ENCODE measurements around the gene DIP2C. TPM values are rescaled to one million over a fixed set of nuclear protein-coding genes. Genes with fewer than 3 reads are reported as not detected.
A peak's percentile ranks its signal among the peaks of the same experiment; 100 is the strongest.

DIP2C gene
- total RNA-seq, 4 donors from 2014 or later: 8.4 to 22.7 (median 16.8) TPM

- Histone ChIP-seq H3K27me3 (no peaks in the 10 kb centered on the region), H3K9me3 (no peaks in the 10 kb centered on the region), H3K4me3 (no peak overlapping the region), H3K36me3 (peaks cover 0 to 18% (median 0%) of the 10 kb centered on the region in 3 donors), H3K27ac (no peak overlapping the region), H3K4me1 (no peaks in the 10 kb centered on the region)
- no peak for DNase-seq
- TF ChIP-seq CTCF (IDR thresholded peaks at IDR 0.05) (no peak), POLR2A (IDR thresholded peaks at IDR 0.05) (no peak)
Measured at GRCh38 chr10:469947-470338, 219.5 kb downstream of the DIP2C start.

- Histone ChIP-seq H3K4me3 (no peak overlapping the region), H3K27ac (no peak overlapping the region), H3K4me1 (no peaks in the 10 kb centered on the region), H3K36me3 (no peaks in the 10 kb centered on the region), H3K9me3 (no peaks in the 10 kb centered on the region), H3K27me3 (no peaks in the 10 kb centered on the region)
- no peak for DNase-seq
- TF ChIP-seq POLR2A (IDR thresholded peaks at IDR 0.05) (no peak), CTCF (IDR thresholded peaks at IDR 0.05) (no peak)
Measured at GRCh38 chr10:459743-460142, 229.7 kb downstream of the DIP2C start.

GRCh38 chr10:458421-458851, 231.0 kb downstream of the DIP2C start:
- no peaks in the 10 kb centered on the region for H3K9me3 ChIP-seq
- peak overlapping the region in 1 of 4 donors; percentile 40 for H3K27ac ChIP-seq
- no peaks in the 10 kb centered on the region for H3K27me3 ChIP-seq
- H3K36me3 ChIP-seq: no peaks in the 10 kb centered on the region
- H3K4me1 ChIP-seq: no peaks in the 10 kb centered on the region
- no peak overlapping the region for H3K4me3 ChIP-seq
- TF ChIP-seq CTCF (IDR thresholded peaks at IDR 0.05) (no peak), POLR2A (IDR thresholded peaks at IDR 0.05) (no peak)
- no peak for DNase-seq

GRCh38 chr10:456486-456885, 233.0 kb downstream of the DIP2C start:
- Histone ChIP-seq H3K4me1 (peaks cover 0 to 5% (median 0%) of the 10 kb centered on the region in 4 donors), H3K36me3 (no peaks in the 10 kb centered on the region), H3K27me3 (no peaks in the 10 kb centered on the region), H3K27ac (peak overlapping the region in 1 of 4 donors; percentile 43), H3K9me3 (no peaks in the 10 kb centered on the region), H3K4me3 (no peak overlapping the region)
- no peak for DNase-seq
- TF ChIP-seq POLR2A (IDR thresholded peaks at IDR 0.05): no peak
- no peak for TF ChIP-seq CTCF (IDR thresholded peaks at IDR 0.05)

GRCh38 chr10:454860-455259, 234.6 kb downstream of the DIP2C start:
- Histone ChIP-seq H3K36me3 (no peaks in the 10 kb centered on the region), H3K27me3 (no peaks in the 10 kb centered on the region), H3K9me3 (no peaks in the 10 kb centered on the region), H3K4me1 (peaks cover 0 to 11% (median 0%) of the 10 kb centered on the region in 4 donors), H3K27ac (peak overlapping the region in 1 of 4 donors; percentile 8), H3K4me3 (no peak overlapping the region)
- TF ChIP-seq POLR2A (IDR thresholded peaks at IDR 0.05): no peak
- TF ChIP-seq CTCF (IDR thresholded peaks at IDR 0.05): no peak
- DNase-seq: no peak

GRCh38 chr10:453647-454046, 235.8 kb downstream of the DIP2C start:
- Histone ChIP-seq H3K4me1 (peaks cover 0 to 11% (median 0%) of the 10 kb centered on the region in 4 donors), H3K27ac (peak overlapping the region in 1 of 4 donors; percentile 31)
- no peak for DNase-seq

More at GRCh38 chr10:453647-454046, 235.8 kb downstream of the DIP2C start:
- TF ChIP-seq POLR2A (IDR thresholded peaks at IDR 0.05) (no peak), CTCF (IDR thresholded peaks at IDR 0.05) (no peak)
- Histone ChIP-seq H3K9me3 (no peaks in the 10 kb centered on the region), H3K27me3 (no peaks in the 10 kb centered on the region), H3K36me3 (no peaks in the 10 kb centered on the region), H3K4me3 (no peak overlapping the region)
